ENCODE results near the gene CLEC4G.

DNA sequence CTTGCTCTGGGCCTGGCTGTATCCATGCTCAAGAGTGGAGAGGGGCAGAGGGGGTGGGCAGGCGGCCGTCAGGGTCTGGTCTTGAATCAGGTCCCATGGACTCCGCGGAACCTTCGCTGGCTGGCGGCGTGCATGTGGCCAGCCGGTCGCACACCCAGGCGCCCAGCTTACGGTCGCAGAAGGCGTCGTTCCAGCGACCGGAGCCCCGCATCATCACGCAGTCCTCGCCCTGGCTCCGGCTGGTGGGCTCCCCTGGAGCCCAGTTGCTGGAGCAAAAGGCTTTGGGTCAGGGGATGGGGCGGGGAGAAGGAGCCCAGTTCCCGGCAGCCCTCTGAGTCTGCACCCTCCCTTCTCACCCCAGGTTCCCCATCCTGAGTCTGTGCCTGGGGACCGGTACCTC is 42.7 kb downstream of the CLEC4G start:
- TF ChIP-seq NR2C2 (CRISPR knock-in tag; IDR thresholded peaks at IDR 0.05; ENCODE audit: borderline replicate concordance): no peak
- no peak for TF ChIP-seq ZNF501 (CRISPR knock-in tag; IDR thresholded peaks at IDR 0.05)
- no peak for TF ChIP-seq ZNF782 (CRISPR knock-in tag; IDR thresholded peaks at IDR 0.05; ENCODE audit: borderline replicate concordance)
- no peak for TF ChIP-seq EZH2 (conservative IDR thresholded peaks at IDR 0.05; ENCODE audit: low read depth, low read length)
- TF ChIP-seq MEF2D (CRISPR knock-in tag; IDR thresholded peaks at IDR 0.05): no peak
- TF ChIP-seq CEBPB (IDR thresholded peaks at IDR 0.05; ENCODE audit: borderline replicate concordance, low read depth, low read length): no peak
- TF ChIP-seq CREB1 (IDR thresholded peaks at IDR 0.05): no peak
- TF ChIP-seq CREB1 (CRISPR knock-in tag; IDR thresholded peaks at IDR 0.05): no peak
- no peak for TF ChIP-seq ATF1 (CRISPR knock-in tag; IDR thresholded peaks at IDR 0.05)
- TF ChIP-seq, protein P1, sequence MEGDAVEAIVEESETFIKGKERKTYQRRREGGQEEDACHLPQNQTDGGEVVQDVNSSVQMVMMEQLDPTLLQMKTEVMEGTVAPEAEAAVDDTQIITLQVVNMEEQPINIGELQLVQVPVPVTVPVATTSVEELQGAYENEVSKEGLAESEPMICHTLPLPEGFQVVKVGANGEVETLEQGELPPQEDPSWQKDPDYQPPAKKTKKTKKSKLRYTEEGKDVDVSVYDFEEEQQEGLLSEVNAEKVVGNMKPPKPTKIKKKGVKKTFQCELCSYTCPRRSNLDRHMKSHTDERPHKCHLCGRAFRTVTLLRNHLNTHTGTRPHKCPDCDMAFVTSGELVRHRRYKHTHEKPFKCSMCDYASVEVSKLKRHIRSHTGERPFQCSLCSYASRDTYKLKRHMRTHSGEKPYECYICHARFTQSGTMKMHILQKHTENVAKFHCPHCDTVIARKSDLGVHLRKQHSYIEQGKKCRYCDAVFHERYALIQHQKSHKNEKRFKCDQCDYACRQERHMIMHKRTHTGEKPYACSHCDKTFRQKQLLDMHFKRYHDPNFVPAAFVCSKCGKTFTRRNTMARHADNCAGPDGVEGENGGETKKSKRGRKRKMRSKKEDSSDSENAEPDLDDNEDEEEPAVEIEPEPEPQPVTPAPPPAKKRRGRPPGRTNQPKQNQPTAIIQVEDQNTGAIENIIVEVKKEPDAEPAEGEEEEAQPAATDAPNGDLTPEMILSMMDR (CRISPR knock-in tag; IDR thresholded peaks at IDR 0.05): no peak
- TF ChIP-seq, protein P2, sequence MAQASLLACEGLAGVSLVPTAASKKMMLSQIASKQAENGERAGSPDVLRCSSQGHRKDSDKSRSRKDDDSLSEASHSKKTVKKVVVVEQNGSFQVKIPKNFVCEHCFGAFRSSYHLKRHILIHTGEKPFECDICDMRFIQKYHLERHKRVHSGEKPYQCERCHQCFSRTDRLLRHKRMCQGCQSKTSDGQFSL (CRISPR knock-in tag; IDR thresholded peaks at IDR 0.05): no peak
- no peak for TF ChIP-seq EHMT2 (IDR thresholded peaks at IDR 0.05; ENCODE audit: borderline replicate concordance, low read depth, low read length)
